ENCODE results near the gene MFAP3. TPM values are rescaled to one million over a fixed set of nuclear protein-coding genes. Genes with fewer than 3 reads are reported as not detected.

MFAP3 gene
- polyA plus RNA-seq, 2 of the 4 experiments (the other 2 are of a cell fraction), result 25.1 to 38.9 TPM

DNA sequence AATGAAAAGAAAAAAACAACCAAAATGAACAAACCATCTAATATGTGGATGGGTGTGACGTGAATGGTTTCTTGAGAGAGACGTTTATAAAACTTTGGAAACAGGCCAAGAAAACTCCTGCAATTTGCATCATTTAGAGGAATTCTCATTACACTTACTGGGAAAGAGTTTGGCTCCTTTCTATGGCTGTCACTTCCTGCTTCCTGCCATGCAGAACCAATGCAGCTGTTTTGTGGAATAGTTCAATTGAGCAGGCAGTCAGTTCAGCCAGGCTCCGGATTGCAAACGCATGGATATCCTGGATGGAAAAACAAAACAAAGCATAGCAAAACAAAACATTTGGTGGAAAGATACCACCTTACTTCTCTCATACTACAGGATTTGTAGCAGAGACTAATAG is 36.7 kb upstream of the MFAP3 start:
- H3K27ac ChIP-seq, result no peak overlapping the region
- ChIA-PET POLR2A (no interaction called here), CTCF (no interaction called here)
- H3K4me2 ChIP-seq, result no peak overlapping the region
- H3K4me1 ChIP-seq, result no peaks in the 10 kb centered on the region
- WGBS (ENCODE audit: missing lambda C conversion rate), result 75% methylated on average over 4 of the region's 4 CpGs
- no peak for FAIRE-seq
- DNase-seq (ENCODE audit: low read depth in 1 of 2, low spot score in 1 of 2), result no peak
- TF ChIP-seq GATA3 (IDR thresholded peaks at IDR 0.05; ENCODE audit: borderline replicate concordance) (no peak), TFCP2L1 (CRISPR knock-in tag; IDR thresholded peaks at IDR 0.05) (no peak), RARB (CRISPR knock-in tag; IDR thresholded peaks at IDR 0.05) (no peak), RCOR1 (IDR thresholded peaks at IDR 0.05; ENCODE audit: low read depth, low read length) (no peak), NFE2L2 (conservative IDR thresholded peaks at IDR 0.05; ENCODE audit: low read length) (no peak), KDM5A (IDR thresholded peaks at IDR 0.05) (no peak), JUN (IDR thresholded peaks at IDR 0.05) (no peak), NPAS2 (CRISPR knock-in tag; IDR thresholded peaks at IDR 0.05; ENCODE audit: borderline replicate concordance) (no peak), HES2 (IDR thresholded peaks at IDR 0.05) (no peak), ELK1 (IDR thresholded peaks at IDR 0.05; ENCODE audit: low read depth, low read length) (no peak), MYC (IDR thresholded peaks at IDR 0.05; ENCODE audit: borderline replicate concordance, low read length) (no peak), ZNF302 (CRISPR knock-in tag; IDR thresholded peaks at IDR 0.05) (no peak)
- TF ChIP-seq, protein P1, sequence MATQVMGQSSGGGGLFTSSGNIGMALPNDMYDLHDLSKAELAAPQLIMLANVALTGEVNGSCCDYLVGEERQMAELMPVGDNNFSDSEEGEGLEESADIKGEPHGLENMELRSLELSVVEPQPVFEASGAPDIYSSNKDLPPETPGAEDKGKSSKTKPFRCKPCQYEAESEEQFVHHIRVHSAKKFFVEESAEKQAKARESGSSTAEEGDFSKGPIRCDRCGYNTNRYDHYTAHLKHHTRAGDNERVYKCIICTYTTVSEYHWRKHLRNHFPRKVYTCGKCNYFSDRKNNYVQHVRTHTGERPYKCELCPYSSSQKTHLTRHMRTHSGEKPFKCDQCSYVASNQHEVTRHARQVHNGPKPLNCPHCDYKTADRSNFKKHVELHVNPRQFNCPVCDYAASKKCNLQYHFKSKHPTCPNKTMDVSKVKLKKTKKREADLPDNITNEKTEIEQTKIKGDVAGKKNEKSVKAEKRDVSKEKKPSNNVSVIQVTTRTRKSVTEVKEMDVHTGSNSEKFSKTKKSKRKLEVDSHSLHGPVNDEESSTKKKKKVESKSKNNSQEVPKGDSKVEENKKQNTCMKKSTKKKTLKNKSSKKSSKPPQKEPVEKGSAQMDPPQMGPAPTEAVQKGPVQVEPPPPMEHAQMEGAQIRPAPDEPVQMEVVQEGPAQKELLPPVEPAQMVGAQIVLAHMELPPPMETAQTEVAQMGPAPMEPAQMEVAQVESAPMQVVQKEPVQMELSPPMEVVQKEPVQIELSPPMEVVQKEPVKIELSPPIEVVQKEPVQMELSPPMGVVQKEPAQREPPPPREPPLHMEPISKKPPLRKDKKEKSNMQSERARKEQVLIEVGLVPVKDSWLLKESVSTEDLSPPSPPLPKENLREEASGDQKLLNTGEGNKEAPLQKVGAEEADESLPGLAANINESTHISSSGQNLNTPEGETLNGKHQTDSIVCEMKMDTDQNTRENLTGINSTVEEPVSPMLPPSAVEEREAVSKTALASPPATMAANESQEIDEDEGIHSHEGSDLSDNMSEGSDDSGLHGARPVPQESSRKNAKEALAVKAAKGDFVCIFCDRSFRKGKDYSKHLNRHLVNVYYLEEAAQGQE (IDR thresholded peaks at IDR 0.05), result no peak
- H3K9me3 ChIP-seq, result no peaks in the 10 kb centered on the region
- ATAC-seq, result no peak
- no peak overlapping the region for H3K4me3 ChIP-seq

DNA sequence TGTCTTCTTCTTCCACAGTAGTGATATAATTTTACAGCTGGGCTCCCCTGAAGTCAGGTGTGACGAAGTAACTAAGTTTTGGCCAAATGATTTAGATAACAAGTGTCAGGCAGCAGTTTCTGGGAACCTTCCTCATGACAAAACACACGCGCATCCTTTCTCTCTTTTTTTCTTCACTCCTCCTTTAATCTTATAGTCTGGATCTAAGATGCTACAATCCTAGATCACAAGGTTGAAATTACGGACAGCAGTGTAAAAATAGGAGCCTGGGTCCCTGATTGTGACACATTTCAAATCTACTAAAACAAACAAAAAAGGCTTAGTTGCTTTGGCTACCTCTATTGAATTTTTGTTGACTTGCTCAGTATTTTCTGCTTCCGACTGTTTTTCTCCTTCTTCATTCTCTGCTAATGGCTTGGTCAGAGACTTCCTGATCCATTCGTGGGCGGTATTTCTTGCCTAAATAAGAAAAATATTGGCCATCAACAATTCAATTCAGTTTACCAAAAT is 36.2 kb upstream of the MFAP3 start:
- no peak for FAIRE-seq

More for the DNA sequence above, 36.2 kb upstream of the MFAP3 start:
- ChIA-PET CTCF (interaction anchor here (0.7 kb wide), 1 partner anchor 38 kb away, joined by 3 read pairs; no protein-coding TSS in a partner anchor), POLR2A (interaction anchor here (0.7 kb wide), 1 partner anchor 582 kb away, joined by 4 read pairs; no protein-coding TSS in a partner anchor)
- H3K27ac ChIP-seq, result no peak overlapping the region
- TF ChIP-seq, protein P1 (IDR thresholded peaks at IDR 0.05), result no peak
- TF ChIP-seq, protein P2, sequence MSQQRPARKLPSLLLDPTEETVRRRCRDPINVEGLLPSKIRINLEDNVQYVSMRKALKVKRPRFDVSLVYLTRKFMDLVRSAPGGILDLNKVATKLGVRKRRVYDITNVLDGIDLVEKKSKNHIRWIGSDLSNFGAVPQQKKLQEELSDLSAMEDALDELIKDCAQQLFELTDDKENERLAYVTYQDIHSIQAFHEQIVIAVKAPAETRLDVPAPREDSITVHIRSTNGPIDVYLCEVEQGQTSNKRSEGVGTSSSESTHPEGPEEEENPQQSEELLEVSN (IDR thresholded peaks at IDR 0.05; ENCODE audit: borderline replicate concordance, low read depth), result no peak
- no peak for TF ChIP-seq ATOH8 (CRISPR knock-in tag; IDR thresholded peaks at IDR 0.05; ENCODE audit: low read depth)
- TF ChIP-seq BHLHE40 (IDR thresholded peaks at IDR 0.05; ENCODE audit: low read depth, low read length), result no peak
- no peak for TF ChIP-seq CEBPB (IDR thresholded peaks at IDR 0.05)
- no peak for TF ChIP-seq FOXS1 (CRISPR knock-in tag; IDR thresholded peaks at IDR 0.05)
- TF ChIP-seq ESRRA (IDR thresholded peaks at IDR 0.05; ENCODE audit: borderline replicate concordance, low read length), result no peak
- TF ChIP-seq MAFK (IDR thresholded peaks at IDR 0.05; ENCODE audit: partially characterized antibody), result no peak
- TF ChIP-seq RAD21 (conservative IDR thresholded peaks at IDR 0.05 in 1 of 2, IDR thresholded peaks at IDR 0.05 in 1 of 2), result no peak
- no peak for TF ChIP-seq HOXB13 (CRISPR knock-in tag; IDR thresholded peaks at IDR 0.05; ENCODE audit: low read depth)
- no peak for ATAC-seq
- WGBS (ENCODE audit: missing lambda C conversion rate), result 94% methylated on average over 7 of the region's 7 CpGs
- H3K4me2 ChIP-seq, result no peak overlapping the region
- H3K9me3 ChIP-seq, result no peaks in the 10 kb centered on the region
- DNase-seq (ENCODE audit: low read depth in 1 of 2, low spot score in 1 of 2), result no peak
- H3K4me3 ChIP-seq, result no peak overlapping the region
- no peaks in the 10 kb centered on the region for H3K4me1 ChIP-seq
